ENCODE data around the gene ADAMTS17. TPM values are rescaled to one million over a fixed set of nuclear protein-coding genes. Genes with fewer than 3 reads are reported as not detected.

The ADAMTS17 gene
- total RNA-seq, 2 experiments from 2014 or later, result 0.81 to 1.0 TPM

DNA sequence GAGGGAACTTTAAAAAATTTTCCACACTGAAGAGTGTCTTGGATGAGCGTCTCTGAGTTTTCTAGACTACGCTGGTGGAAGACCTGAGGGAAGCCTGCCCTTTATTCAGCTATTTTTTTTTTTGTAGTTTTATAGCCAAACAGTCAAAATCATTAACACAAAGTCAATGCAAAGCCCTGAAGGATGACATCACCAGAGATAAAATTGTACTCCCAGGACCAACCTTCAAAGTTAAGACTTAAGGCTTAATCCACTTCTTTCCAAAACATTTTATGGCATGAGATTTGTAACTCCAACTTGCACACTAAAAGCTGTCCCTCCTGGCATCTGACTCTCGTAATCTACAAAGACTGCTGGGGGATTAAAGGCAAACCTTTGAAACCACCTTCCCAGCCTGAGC lies 345.1 kb downstream of the ADAMTS17 start:
- Mint-ChIP-seq H3K36me3 (ENCODE audit: low read depth) (peaks cover 12% of the 10 kb centered on the region), H3K9me3 (no peaks in the 10 kb centered on the region), H3K27ac (no peak overlapping the region), H3K27me3 (ENCODE audit: low read depth) (no peaks in the 10 kb centered on the region), H3K4me1 (ENCODE audit: low read depth) (peaks cover 6% of the 10 kb centered on the region), H3K4me3 (no peak overlapping the region)
- CTCF ChIA-PET, result no interaction called here
- intact Hi-C loops (cut with micrococcal nuclease), result no loop called here
- DNase-seq, result no peak

DNA sequence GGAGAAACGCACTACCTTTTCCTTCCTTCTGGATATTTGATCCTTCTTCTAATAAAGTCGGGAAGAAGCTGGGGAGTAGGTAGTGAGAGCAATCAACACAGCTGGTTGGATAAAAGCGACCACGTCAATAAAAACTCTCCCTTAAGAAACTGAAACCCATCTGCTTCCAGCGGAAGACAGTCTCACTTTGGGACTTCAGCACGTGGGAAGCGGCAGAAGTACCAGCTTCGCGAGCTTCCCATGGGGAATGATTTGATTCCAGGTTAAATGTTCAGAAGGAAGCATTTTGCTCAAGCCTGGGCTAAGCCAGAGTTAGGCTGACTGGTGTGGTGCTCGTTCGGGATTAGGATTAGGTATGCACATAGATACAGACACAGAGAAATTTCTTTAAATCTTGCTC lies 346.2 kb downstream of the ADAMTS17 start:
- no peak overlapping the region for H3K27ac Mint-ChIP-seq
- no peaks in the 10 kb centered on the region for H3K4me1 Mint-ChIP-seq (ENCODE audit: low read depth)
- no peak for DNase-seq
- intact Hi-C loops (cut with micrococcal nuclease), result no loop called here
- no peak overlapping the region for H3K4me3 Mint-ChIP-seq
- H3K36me3 Mint-ChIP-seq (ENCODE audit: low read depth), result peaks cover 16% of the 10 kb centered on the region
- no peaks in the 10 kb centered on the region for H3K9me3 Mint-ChIP-seq
- CTCF ChIA-PET, result no interaction called here
- no peaks in the 10 kb centered on the region for H3K27me3 Mint-ChIP-seq (ENCODE audit: low read depth)

DNA sequence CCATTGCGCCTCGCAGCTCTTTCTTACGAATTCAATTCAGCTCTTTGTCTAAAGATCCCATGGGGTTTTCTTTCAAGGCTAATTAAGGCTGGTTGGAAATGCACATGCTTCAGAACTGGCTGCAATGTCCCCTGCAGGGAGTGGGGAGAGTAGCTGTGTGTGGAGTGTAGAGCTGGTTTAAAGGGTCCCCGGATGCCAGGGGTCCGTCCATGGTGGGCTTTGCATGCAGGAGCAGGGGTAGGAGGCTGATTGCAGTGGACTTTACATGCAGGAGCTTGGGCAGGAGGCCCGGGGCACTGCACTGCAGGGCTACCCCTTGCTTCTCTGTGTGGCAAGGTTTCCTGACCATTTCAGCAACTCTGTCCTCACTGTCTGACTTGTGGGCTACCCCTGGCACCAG lies 346.9 kb downstream of the ADAMTS17 start:
- Mint-ChIP-seq H3K36me3 (ENCODE audit: low read depth) (peaks cover 16% of the 10 kb centered on the region), H3K27ac (no peak overlapping the region), H3K4me1 (ENCODE audit: low read depth) (no peaks in the 10 kb centered on the region), H3K27me3 (ENCODE audit: low read depth) (no peaks in the 10 kb centered on the region), H3K9me3 (no peaks in the 10 kb centered on the region), H3K4me3 (no peak overlapping the region)
- CTCF ChIA-PET, result no interaction called here
- intact Hi-C loops (cut with micrococcal nuclease), result no loop called here
- no peak for DNase-seq

DNA sequence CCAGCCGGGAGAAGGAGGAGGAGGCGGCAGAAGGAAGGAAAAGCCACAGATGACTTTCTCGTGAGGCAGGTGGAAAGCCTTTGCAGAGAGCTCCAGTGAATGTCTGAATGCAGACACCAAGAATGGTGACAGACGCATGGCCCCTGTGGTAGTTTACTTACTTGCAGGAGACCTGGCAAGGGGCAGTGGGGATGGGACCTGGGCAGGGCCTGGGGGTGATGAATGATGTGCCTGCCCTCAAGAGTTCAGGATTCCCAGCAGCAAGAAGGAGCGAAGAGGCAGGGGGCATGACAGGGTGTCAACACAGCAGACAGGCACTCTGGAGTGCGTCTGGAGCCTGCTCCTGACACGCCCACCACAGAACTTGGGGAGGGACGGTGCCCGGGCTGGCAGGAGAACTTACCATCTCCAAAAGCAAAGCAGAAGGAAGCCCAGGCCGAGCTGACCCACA lies 348.1 kb downstream of the ADAMTS17 start:
- Mint-ChIP-seq H3K9me3 (no peaks in the 10 kb centered on the region), H3K4me3 (no peak overlapping the region), H3K27me3 (ENCODE audit: low read depth) (no peaks in the 10 kb centered on the region), H3K4me1 (ENCODE audit: low read depth) (no peaks in the 10 kb centered on the region), H3K36me3 (ENCODE audit: low read depth) (peaks cover 18% of the 10 kb centered on the region), H3K27ac (no peak overlapping the region)
- intact Hi-C loops (cut with micrococcal nuclease), result no loop called here
- no peak for DNase-seq
- CTCF ChIA-PET, result no interaction called here

DNA sequence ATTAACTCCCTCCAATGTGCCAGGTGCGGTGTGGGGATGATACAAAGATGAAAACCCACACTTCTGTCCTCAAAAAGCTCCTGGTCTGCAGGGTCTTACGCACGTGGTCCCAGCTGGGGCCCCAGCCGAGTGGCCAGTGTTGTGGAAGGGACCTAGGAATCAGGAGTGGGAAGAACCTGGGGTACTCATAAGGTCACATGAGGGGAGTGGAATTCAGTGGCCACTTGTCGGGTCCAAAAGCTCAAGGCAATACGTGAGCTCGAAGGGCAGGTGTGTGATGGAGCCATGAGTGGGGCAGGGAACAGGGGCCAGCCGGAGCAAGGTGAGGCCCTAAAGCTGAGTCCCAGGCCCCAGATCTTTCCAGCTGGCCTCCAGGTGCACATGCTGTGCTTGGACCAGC lies 348.5 kb downstream of the ADAMTS17 start:
- Mint-ChIP-seq H3K4me3 (no peak overlapping the region), H3K4me1 (ENCODE audit: low read depth) (no peaks in the 10 kb centered on the region), H3K36me3 (ENCODE audit: low read depth) (peaks cover 22% of the 10 kb centered on the region), H3K27me3 (ENCODE audit: low read depth) (no peaks in the 10 kb centered on the region), H3K9me3 (peaks cover 1% of the 10 kb centered on the region), H3K27ac (no peak overlapping the region)
- intact Hi-C loops (cut with micrococcal nuclease), result no loop called here
- CTCF ChIA-PET, result no interaction called here
- DNase-seq, result no peak

DNA sequence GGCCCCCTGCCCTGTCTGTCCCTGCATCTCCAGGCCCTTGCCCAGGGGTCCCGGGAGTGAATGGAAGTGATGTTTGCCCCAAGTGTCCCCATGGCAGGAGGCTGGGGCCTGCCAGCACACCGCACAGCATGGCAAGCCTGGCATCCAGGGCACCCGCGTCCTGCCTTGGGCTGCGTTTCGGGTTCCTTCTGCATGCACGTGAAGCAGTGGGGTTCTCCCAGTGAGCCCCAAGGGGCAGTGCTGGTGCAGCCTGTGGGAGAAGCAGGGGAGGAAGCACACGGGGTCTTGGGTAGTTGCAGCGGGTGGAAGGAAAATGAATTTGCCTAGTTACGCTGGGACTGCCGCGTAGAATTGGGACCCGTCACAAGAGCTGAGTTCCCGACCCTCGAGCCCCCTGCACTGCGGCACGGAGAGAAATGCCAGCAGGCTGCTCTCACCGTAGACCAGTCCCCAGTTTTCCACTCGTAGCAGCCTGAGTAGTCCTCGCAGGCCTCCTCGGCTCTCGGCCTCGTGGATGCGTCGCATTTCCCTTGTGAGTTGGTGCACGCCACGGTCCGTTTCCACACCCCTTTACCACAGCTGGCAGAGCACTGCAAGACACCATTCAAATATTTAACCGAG lies 349.1 kb downstream of the ADAMTS17 start:
- intact Hi-C loops (cut with micrococcal nuclease), result no loop called here
- H3K9me3 Mint-ChIP-seq, result peaks cover 4% of the 10 kb centered on the region

DNA sequence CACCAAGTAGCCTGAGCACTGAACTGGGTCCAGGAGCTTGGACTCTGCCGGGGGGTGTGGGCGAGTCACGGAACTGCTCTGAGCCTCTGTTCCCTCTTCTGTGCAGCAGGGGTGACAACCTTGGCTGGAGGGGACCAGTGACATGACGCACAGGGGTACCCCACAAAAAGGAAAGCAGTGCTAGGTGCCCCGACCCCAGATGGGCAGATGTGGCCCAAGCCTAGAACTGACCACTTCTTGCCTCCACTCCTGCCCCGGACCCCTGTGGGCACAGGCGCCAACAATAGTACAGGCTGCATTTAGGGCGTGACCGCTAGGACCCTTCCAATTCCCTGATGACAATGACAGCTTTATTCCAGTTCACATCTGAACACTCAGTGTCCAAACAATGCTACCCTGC lies 352.7 kb downstream of the ADAMTS17 start:
- no peaks in the 10 kb centered on the region for H3K27me3 Mint-ChIP-seq (ENCODE audit: low read depth)
- H3K27ac Mint-ChIP-seq, result no peak overlapping the region
- intact Hi-C loops (cut with micrococcal nuclease), result no loop called here
- CTCF ChIA-PET, result no interaction called here
- no peak for DNase-seq
- H3K9me3 Mint-ChIP-seq, result peaks cover 4% of the 10 kb centered on the region
- H3K36me3 Mint-ChIP-seq (ENCODE audit: low read depth), result peaks cover 25% of the 10 kb centered on the region
- no peaks in the 10 kb centered on the region for H3K4me1 Mint-ChIP-seq (ENCODE audit: low read depth)
- no peak overlapping the region for H3K4me3 Mint-ChIP-seq

More for the DNA sequence above, 349.1 kb downstream of the ADAMTS17 start:
- H3K4me3 Mint-ChIP-seq, result no peak overlapping the region
- peaks cover 26% of the 10 kb centered on the region for H3K36me3 Mint-ChIP-seq (ENCODE audit: low read depth)
- no peaks in the 10 kb centered on the region for H3K27me3 Mint-ChIP-seq (ENCODE audit: low read depth)
- no peak for DNase-seq
- CTCF ChIA-PET, result no interaction called here
- H3K27ac Mint-ChIP-seq, result no peak overlapping the region
- H3K4me1 Mint-ChIP-seq (ENCODE audit: low read depth), result no peaks in the 10 kb centered on the region

DNA sequence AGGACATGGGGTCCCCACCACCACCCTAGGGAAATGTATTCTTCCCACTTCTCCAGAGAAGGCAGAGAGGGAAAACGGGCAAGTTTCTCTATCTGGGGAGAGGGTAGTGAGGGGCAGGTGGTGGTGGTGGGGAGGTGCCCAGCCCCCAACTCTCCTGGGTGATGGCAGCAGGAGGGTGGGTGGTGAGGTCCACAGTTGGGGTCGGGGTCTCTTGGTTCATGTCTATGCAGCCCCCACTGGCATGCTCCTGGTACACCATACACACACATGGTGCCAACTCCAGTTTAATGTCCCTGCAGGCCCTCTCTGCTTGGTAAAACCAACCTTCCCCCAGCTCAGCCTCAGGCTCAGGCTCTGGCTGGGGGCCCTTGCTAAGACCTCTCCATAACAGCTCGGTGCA lies 354.1 kb downstream of the ADAMTS17 start:
- Mint-ChIP-seq H3K4me3 (no peak overlapping the region), H3K9me3 (peaks cover 4% of the 10 kb centered on the region), H3K4me1 (ENCODE audit: low read depth) (peaks cover 6% of the 10 kb centered on the region), H3K36me3 (ENCODE audit: low read depth) (peaks cover 19% of the 10 kb centered on the region), H3K27me3 (ENCODE audit: low read depth) (no peaks in the 10 kb centered on the region), H3K27ac (no peak overlapping the region)
- no peak for DNase-seq
- intact Hi-C loops (cut with micrococcal nuclease), result no loop called here
- CTCF ChIA-PET, result no interaction called here

DNA sequence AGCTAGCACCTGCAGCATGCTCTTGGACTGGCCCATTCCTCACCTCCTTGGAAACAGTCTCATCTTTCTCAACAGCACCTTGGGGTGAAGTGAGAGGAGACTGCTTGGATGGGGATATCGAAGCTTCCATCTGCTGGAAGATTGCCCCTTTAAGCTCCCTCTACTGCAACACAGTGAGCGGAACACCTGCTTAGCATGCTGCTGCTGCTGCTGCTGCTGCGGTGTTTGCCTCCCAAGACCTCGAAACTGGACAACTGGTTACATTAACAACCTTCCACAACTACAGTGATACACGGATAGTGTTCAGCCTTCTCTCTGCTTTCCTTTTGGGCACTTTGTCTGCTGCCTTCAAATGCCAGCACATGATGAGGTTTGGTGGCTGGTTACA lies 354.7 kb downstream of the ADAMTS17 start:
- H3K36me3 Mint-ChIP-seq (ENCODE audit: low read depth), result peaks cover 17% of the 10 kb centered on the region
- peaks cover 4% of the 10 kb centered on the region for H3K9me3 Mint-ChIP-seq
- intact Hi-C loops (cut with micrococcal nuclease), result no loop called here
- H3K4me3 Mint-ChIP-seq, result no peak overlapping the region
- CTCF ChIA-PET, result no interaction called here
- peaks cover 6% of the 10 kb centered on the region for H3K4me1 Mint-ChIP-seq (ENCODE audit: low read depth)
- no peak for DNase-seq
- no peak overlapping the region for H3K27ac Mint-ChIP-seq
- no peaks in the 10 kb centered on the region for H3K27me3 Mint-ChIP-seq (ENCODE audit: low read depth)

DNA sequence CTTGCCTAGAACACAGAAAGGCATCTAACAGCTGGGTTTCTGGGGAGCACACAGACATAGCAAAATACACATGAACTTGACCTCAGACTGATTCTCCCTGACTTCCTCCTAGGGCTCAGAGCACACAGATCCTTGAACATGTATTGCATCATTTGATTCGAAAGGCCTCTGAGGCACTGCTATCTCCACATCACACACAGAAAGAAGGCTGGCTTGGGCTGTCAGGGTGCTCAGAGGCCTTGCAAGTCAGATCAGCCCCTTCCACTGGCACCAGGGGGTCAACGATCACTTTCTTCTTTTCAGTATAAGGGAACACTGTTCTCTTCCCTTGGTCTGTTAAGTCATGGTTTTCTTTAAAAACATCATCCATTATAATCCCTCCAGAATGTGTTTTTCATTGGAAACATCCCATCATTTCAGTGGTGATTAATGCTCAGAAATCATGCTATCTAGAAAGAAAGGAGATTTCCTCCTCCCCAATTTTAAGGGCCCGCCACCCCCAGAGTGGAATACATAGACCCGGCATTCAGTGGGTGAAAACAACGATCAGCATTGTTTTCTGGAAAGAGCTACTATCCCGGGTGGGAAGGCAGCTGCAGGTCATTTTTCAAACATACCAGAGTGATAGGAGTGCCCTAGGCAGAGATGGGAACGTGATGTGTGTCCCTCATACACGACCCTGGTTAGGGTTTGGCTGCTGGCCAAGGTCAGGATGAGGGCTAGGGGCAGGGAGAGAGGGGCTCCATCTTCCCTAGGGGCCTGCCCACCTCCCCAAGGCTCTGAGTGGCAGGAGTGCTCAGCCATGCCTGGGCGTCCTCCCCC lies 355.3 kb downstream of the ADAMTS17 start:
- H3K4me1 Mint-ChIP-seq (ENCODE audit: low read depth), result peaks cover 6% of the 10 kb centered on the region
- peaks cover 12% of the 10 kb centered on the region for H3K36me3 Mint-ChIP-seq (ENCODE audit: low read depth)
- H3K27me3 Mint-ChIP-seq (ENCODE audit: low read depth), result no peaks in the 10 kb centered on the region
- no peak for DNase-seq
- peaks cover 4% of the 10 kb centered on the region for H3K9me3 Mint-ChIP-seq
- no peak overlapping the region for H3K4me3 Mint-ChIP-seq
- no peak overlapping the region for H3K27ac Mint-ChIP-seq
- CTCF ChIA-PET, result no interaction called here
- intact Hi-C loops (cut with micrococcal nuclease), result no loop called here

DNA sequence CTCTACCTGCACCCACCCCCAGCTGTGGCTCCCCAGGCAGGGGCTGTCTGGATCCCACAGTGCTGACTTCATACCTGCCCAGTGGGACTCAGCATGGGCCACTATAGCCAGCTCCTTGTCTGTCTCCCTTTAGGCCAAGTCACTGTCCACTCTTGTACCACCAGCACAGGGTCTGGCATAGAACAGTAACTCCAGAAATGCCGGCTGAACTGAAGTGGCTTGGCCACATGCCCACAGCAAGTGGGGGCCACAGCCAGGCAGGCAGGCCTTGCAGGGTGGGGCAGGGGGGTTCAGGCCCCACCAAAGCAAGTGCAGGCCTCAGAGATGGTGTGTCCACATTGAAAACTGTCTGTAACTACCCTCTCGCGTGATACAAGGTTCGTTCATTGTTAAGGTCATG lies 355.9 kb downstream of the ADAMTS17 start:
- peaks cover 10% of the 10 kb centered on the region for H3K36me3 Mint-ChIP-seq (ENCODE audit: low read depth)
- no peak for DNase-seq
- no peaks in the 10 kb centered on the region for H3K27me3 Mint-ChIP-seq (ENCODE audit: low read depth)
- no peak overlapping the region for H3K27ac Mint-ChIP-seq
- no peak overlapping the region for H3K4me3 Mint-ChIP-seq
- CTCF ChIA-PET, result no interaction called here
- intact Hi-C loops (cut with micrococcal nuclease), result no loop called here
- peaks cover 6% of the 10 kb centered on the region for H3K4me1 Mint-ChIP-seq (ENCODE audit: low read depth)
- H3K9me3 Mint-ChIP-seq, result peaks cover 4% of the 10 kb centered on the region

DNA sequence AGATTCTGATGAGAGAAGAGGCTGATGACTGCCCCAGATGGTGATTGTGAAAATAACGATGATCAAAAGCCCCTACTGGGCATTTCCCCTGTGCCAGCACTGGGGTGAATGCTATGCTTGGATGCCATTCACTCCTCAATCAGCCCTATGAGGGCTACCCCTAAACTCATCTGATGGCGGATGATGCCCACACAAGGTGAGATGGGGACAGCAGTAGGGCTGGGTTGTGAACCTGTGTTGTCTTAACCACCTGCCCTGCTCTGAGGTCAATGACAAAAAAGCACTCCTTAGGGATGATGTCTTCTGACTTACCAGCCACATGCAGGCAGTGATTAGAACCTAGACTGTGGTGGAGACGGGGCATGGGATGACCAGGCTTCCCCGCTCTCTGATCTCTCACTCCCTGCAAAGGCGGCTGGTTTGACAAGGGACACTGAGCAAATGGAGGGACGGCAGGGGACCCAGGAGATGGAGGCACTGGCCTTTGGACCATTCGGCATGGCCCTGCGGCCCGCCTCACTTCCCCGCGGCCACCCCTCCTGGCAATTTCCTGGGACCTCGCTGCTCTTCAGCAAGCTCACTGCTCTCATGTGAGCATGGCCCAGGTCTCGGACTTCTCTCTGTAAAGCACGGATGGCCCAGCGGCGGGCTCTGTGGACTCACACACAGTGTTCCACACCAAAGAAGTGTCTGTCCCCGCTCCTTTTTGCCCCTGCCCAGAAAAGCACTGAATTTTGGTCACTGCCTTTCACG lies 357.1 kb downstream of the ADAMTS17 start:
- H3K27ac Mint-ChIP-seq, result no peak overlapping the region
- intact Hi-C loops (cut with micrococcal nuclease), result no loop called here
- no peak overlapping the region for H3K4me3 Mint-ChIP-seq
- H3K36me3 Mint-ChIP-seq (ENCODE audit: low read depth), result peaks cover 10% of the 10 kb centered on the region
- H3K9me3 Mint-ChIP-seq, result peaks cover 4% of the 10 kb centered on the region
- peaks cover 6% of the 10 kb centered on the region for H3K4me1 Mint-ChIP-seq (ENCODE audit: low read depth)
- DNase-seq, result no peak
- CTCF ChIA-PET, result no interaction called here
- no peaks in the 10 kb centered on the region for H3K27me3 Mint-ChIP-seq (ENCODE audit: low read depth)

DNA sequence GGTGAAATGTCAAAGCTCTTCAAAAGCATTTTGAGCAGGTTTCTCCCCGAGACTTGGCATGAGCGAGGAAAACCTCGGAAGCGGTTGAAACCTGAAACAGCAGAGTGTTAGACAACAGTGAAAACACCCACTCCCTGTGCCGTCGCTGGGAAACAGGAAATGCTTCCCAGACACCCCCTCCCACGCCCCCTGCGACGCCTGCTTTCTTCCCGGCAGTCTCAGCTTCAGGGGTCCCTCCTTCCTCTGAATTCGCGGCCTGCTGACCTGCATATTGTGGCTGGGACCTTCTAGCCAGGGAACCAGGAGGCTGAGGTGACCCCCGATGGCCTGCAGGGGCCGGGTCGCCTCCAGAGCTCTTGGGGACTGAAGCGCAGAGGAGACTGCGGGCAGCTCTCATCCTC lies 357.9 kb downstream of the ADAMTS17 start:
- Mint-ChIP-seq H3K27ac (no peak overlapping the region), H3K4me3 (no peak overlapping the region), H3K27me3 (ENCODE audit: low read depth) (no peaks in the 10 kb centered on the region)

More for the DNA sequence above, 357.9 kb downstream of the ADAMTS17 start:
- intact Hi-C loops (cut with micrococcal nuclease), result no loop called here
- peaks cover 6% of the 10 kb centered on the region for H3K4me1 Mint-ChIP-seq (ENCODE audit: low read depth)
- CTCF ChIA-PET, result no interaction called here
- H3K36me3 Mint-ChIP-seq (ENCODE audit: low read depth), result peaks cover 8% of the 10 kb centered on the region
- H3K9me3 Mint-ChIP-seq, result peaks cover 4% of the 10 kb centered on the region
- no peak for DNase-seq

Data from activated naive CD4-positive, alpha-beta T cell treated with anti-CD3 and anti-CD28 coated beads for 36 hours (primary cell).